Thoracic aorta (tissue), 2 donors: ENCODE measurements around the gene CS. TPM values are rescaled to one million over a fixed set of nuclear protein-coding genes. Genes with fewer than 3 reads are reported as not detected.

ENCODE experiments used
- total RNA-seq, 2 donors: library from RNA; depleted of rRNA; stranded (reverse); fragments of >200 nt; gene quantifications; one replicate each; pipeline versions ENCODE4 v1.1.0 to v1.2.3, GENCODE V29; 2016

CS gene
- total RNA-seq, 2 donors from 2014 or later: 120 to 143 TPM

Other genes with a start within 250 kb of the CS start
- 1 to 10 TPM; 1.1 to 3.2 TPM for gene ERBB3, start 220.2 kb downstream of the CS start, total RNA-seq
- gene PA2G4, start 195.8 kb downstream of the CS start, total RNA-seq: 100 to 1,000 TPM in 1 of 2 donors, 10 to 100 TPM in 1; 53.2 to 111 TPM
- 1,000 to 10,000 TPM in 1 of 2 donors, 100 to 1,000 TPM in 1; 923 to 1,490 TPM for gene RPL41, start 183.7 kb downstream of the CS start, total RNA-seq
- 1 to 10 TPM; 4.1 to 7.1 TPM for gene ZC3H10, start 182.1 kb downstream of the CS start, total RNA-seq
- gene ESYT1, start 172.1 kb downstream of the CS start, total RNA-seq: 100 to 1,000 TPM; 113 to 128 TPM
- gene MYL6B, start 147.7 kb downstream of the CS start, total RNA-seq: 10 to 100 TPM; 17.1 to 19.1 TPM
- gene MYL6, start 142.0 kb downstream of the CS start, total RNA-seq: 1,000 to 10,000 TPM; 1,762 to 3,064 TPM
- 100 to 1,000 TPM in 1 of 2 donors, 10 to 100 TPM in 1; 68.6 to 109 TPM for gene SMARCC2, start 110.8 kb downstream of the CS start, total RNA-seq
- 10 to 100 TPM; 66.6 to 76.5 TPM for gene RNF41, start 78.4 kb downstream of the CS start, total RNA-seq
- gene NABP2, start 76.0 kb downstream of the CS start, total RNA-seq: 10 to 100 TPM in 1 of 2 donors, 1 to 10 TPM in 1; 8.7 to 17.2 TPM
- gene SLC39A5, start 70.3 kb downstream of the CS start, total RNA-seq: not detected
- gene ANKRD52, start 41.9 kb downstream of the CS start, total RNA-seq: 10 to 100 TPM; 30.9 to 36.3 TPM
- gene COQ10A, start 33.4 kb downstream of the CS start, total RNA-seq: 10 to 100 TPM; 14.6 to 26.3 TPM
- gene CNPY2, start 15.7 kb upstream of the CS start, total RNA-seq: 10 to 100 TPM; 72.0 to 85.1 TPM
- gene PAN2, start 33.7 kb upstream of the CS start, total RNA-seq: 10 to 100 TPM; 39.8 to 42.7 TPM
- not detected for gene IL23A, start 38.6 kb upstream of the CS start, total RNA-seq
- 100 to 1,000 TPM; 161 to 192 TPM for gene STAT2, start 59.8 kb upstream of the CS start, total RNA-seq
- not detected for gene APOF, start 62.5 kb upstream of the CS start, total RNA-seq
- 1 to 10 TPM; 3.0 to 4.4 TPM for gene TIMELESS, start 149.1 kb upstream of the CS start, total RNA-seq
- gene MIP, start 154.3 kb upstream of the CS start, total RNA-seq: not detected
- gene SPRYD4, start 168.2 kb upstream of the CS start, total RNA-seq: 1 to 10 TPM; 2.3 to 5.8 TPM
- under 1 TPM in 1 of 2 donors, not detected in 1; 0.85 TPM for gene GLS2, start 187.8 kb upstream of the CS start, total RNA-seq
- gene RBMS2, start 221.5 kb upstream of the CS start, total RNA-seq: 10 to 100 TPM; 33.4 to 40.2 TPM